Measurements from ENCODE around the gene TMEM263.

GRCh38 chr12:106907846-106908245 lies 47.9 kb upstream of the TMEM263 start:
- TF ChIP-seq CTCF (conservative IDR thresholded peaks at IDR 0.05; ENCODE audit: low read length) (no peak), EZH2phosphoT487 (IDR thresholded peaks at IDR 0.05; ENCODE audit: borderline replicate concordance, low read depth, low read length) (no peak)

Measured in OCI-LY7 (cell line).